ENCODE results near the gene GPATCH1. TPM values are rescaled to one million over a fixed set of nuclear protein-coding genes. Genes with fewer than 3 reads are reported as not detected.

The GPATCH1 gene
- total and polyA plus RNA-seq, 2 of the 4 experiments (the other 2 are of a cell fraction), result 5.1 to 7.5 TPM

- Histone ChIP-seq H4K20me1 (ENCODE audit: insufficient read depth, low read length) (peaks cover 3% of the 10 kb centered on the region; the same call in 1 of the 2 replicates), H3K4ac (ENCODE audit: low read depth, low read length) (no peak overlapping the region), H2BK5ac (ENCODE audit: low read depth, low read length, poor library complexity, severe bottlenecking) (peak overlapping the region; percentile 12), H4K8ac (ENCODE audit: low read depth in 2 of 2, low read length in 2 of 2) (no peak overlapping the region), H3K4me2 (ENCODE audit: low read depth, low read length) (no peak overlapping the region), H3K9me1 (ENCODE audit: insufficient read depth, low read length) (peaks cover 12% of the 10 kb centered on the region; the same call in 1 of the 2 replicates), H4K5ac (ENCODE audit: low read depth, low read length) (no peak overlapping the region), H3K56ac (ENCODE audit: extremely low read depth, insufficient read depth, low read length) (no peak overlapping the region), H2AK9ac (replicated peaks; ENCODE audit: low read depth, low read length, poor library complexity) (no peak overlapping the region), H3K23ac (ENCODE audit: low read depth, low read length) (no peak overlapping the region), H3K79me1 (ENCODE audit: low read depth in 1 of 2, low read length in 2 of 2) (peaks cover 10 to 21% of the 10 kb centered on the region in 2 experiments), H3K4me3 (ENCODE audit: insufficient read depth, low read depth, low read length) (no peak overlapping the region), H2BK120ac (ENCODE audit: low read depth, low read length) (no peak overlapping the region), H4K91ac (ENCODE audit: insufficient read depth, low read depth, low read length) (no peak overlapping the region), H3K36me3 (ENCODE audit: control insufficient read depth, insufficient read depth, low read length) (no peaks in the 10 kb centered on the region), H2AK5ac (ENCODE audit: low read depth, low read length) (no peak overlapping the region), H3K4me1 (ENCODE audit: control insufficient read depth, insufficient read depth, low read length) (peaks cover 8% of the 10 kb centered on the region), H3K27ac (ENCODE audit: insufficient read depth, low read length) (no peak overlapping the region), H3K27me3 (ENCODE audit: control insufficient read depth, insufficient read depth, low read length) (no peaks in the 10 kb centered on the region), H2AFZ (replicated peaks; ENCODE audit: low read length, poor library complexity) (no peak overlapping the region), H2BK15ac (ENCODE audit: low read depth, low read length) (no peak overlapping the region), H2BK20ac (ENCODE audit: low read depth, low read length) (peak overlapping the region; percentile 30; the same call in 1 of the 2 replicates), H3K18ac (ENCODE audit: low read depth, low read length) (no peak overlapping the region), H3K14ac (replicated peaks; ENCODE audit: low read depth, low read length) (no peak overlapping the region), H3K9ac (ENCODE audit: low read depth, low read length) (no peak overlapping the region), H3K9me3 (ENCODE audit: control insufficient read depth, insufficient read depth, low read length) (no peaks in the 10 kb centered on the region)
- no peak for ATAC-seq (ENCODE audit: low read depth)
- DNase-seq, result no peak
- dilution Hi-C loops (cut with HindIII; ENCODE audit: low sequenced_read_pairs, unreplicated experiment), result no loop called here
- BruUV-seq (replicated peaks), result no TSS peak
- ChIA-PET POLR2A (ENCODE audit: unreplicated experiment) (no interaction called here), CTCF (interaction anchor here (1.2 kb wide), 1 partner anchor 13 kb away, joined by 5 read pairs; no protein-coding TSS in a partner anchor)
- in situ Hi-C loops (cut with MboI; ENCODE audit: low sequenced_read_pairs), result no loop called here
- no CpG with 5 or more reads among the region's 1 CpG for WGBS, 2 experiments (ENCODE audit: extremely low coverage in 2 of 2, insufficient read length in 1 of 2)
- TF ChIP-seq MAZ (IDR thresholded peaks at IDR 0.05; ENCODE audit: borderline replicate concordance, low read depth, low read length) (no peak), SMC3 (IDR thresholded peaks at IDR 0.05; ENCODE audit: low read depth, low read length) (no peak), CHD1 (IDR thresholded peaks at IDR 0.05; ENCODE audit: low read depth, low read length) (no peak), RCOR1 (IDR thresholded peaks at IDR 0.05; ENCODE audit: insufficient replicate concordance, low read length) (no peak), BHLHE40 (IDR thresholded peaks at IDR 0.05; ENCODE audit: low read depth, low read length) (no peak), MXI1 (IDR thresholded peaks at IDR 0.05; ENCODE audit: borderline replicate concordance, low read depth, low read length) (no peak)
- TF ChIP-seq, protein P1, sequence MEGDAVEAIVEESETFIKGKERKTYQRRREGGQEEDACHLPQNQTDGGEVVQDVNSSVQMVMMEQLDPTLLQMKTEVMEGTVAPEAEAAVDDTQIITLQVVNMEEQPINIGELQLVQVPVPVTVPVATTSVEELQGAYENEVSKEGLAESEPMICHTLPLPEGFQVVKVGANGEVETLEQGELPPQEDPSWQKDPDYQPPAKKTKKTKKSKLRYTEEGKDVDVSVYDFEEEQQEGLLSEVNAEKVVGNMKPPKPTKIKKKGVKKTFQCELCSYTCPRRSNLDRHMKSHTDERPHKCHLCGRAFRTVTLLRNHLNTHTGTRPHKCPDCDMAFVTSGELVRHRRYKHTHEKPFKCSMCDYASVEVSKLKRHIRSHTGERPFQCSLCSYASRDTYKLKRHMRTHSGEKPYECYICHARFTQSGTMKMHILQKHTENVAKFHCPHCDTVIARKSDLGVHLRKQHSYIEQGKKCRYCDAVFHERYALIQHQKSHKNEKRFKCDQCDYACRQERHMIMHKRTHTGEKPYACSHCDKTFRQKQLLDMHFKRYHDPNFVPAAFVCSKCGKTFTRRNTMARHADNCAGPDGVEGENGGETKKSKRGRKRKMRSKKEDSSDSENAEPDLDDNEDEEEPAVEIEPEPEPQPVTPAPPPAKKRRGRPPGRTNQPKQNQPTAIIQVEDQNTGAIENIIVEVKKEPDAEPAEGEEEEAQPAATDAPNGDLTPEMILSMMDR (conservative IDR thresholded peaks at IDR 0.05; ENCODE audit: low read depth, low read length), result no peak
- intact Hi-C loops (cut with micrococcal nuclease), result no loop called here
These were observed 90.3 kb downstream of the GPATCH1 start for GRCh38 chr19:33171222-33171795.

All from IMR-90 (cell line).